HG03135 (cell line): ENCODE results near the gene CD86.

Experiments
- ATAC-seq: cut with Tn5 transposase; IDR thresholded peaks from one replicate; pipeline ENCODE4 v1.9.1; 2021; ENCODE audit warnings: mild to moderate bottlenecking, moderate library complexity; ENCODE audit not compliant: unreplicated experiment

Gene CD86

DNA sequence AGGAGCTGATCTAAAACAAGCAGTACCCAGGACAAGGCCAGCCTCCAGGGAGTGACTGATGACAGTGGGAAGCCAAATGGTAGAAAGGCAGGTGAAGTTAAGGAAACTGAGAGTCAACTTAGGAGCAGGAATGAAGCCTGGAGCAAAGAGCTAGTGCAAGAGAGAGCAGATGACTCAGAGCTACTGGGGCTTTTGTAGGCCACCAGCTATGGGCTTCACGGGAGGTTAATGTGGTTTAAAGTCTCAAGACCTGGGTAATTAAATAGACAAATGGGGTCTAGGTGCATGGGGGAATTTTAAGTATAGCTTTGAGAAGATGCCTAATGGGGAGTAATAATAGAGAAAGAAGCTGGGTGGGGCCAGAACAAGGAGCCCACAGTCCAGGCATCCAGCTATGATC is 3.1 kb downstream of the CD86 start:
- ATAC-seq: no peak

DNA sequence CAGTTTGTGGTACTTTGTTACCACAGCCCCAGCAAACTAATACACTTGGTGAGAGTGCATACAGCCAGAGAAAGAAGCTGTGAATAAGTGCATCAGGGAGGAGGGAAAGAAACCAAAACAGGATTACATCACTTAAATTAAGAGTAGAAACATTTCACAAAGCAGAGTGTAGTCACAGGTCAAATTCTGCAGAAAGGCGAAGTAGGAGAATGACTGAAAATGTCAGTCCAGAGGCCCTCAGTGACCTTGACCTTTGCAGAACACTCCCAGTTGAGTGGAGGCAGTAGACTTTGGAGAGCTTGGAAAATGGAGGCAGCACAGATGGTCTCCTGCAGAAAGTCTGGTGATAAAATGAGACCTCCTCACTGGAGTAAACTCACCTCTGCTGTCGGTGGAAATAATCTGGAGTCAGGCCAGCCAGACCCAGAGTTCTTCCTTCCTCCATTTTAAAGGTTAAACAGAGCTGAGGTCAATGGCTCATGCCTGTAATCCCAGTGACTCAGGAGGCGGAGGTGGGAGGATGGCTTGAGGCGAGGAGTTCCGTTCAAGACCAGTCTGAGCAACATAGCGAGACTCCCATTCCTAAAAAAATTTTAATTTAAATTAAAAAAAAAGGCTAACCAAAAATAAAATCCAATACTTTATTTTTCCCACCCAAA is 5.0 kb downstream of the CD86 start:
- no peak for ATAC-seq

DNA sequence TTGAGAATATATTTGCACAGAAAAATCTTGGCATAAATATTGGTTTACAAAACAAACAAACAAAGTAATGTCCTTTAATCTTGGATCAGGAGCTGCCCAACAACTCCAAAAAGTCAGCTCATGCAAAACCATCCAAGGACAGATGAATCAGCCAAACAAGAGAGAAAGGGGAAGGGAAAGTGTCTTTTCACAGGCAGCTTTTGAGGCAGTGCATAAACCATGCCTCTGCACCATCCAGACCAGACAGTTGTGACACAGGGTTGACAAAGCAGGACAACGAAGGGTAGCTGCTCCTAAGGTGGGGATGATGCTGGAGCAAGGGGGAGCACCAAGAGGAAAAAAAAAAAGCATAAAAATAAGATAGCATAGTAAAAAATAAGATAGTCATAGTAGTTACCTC is 8.7 kb downstream of the CD86 start:
- ATAC-seq: no peak

- no peak for ATAC-seq
These were observed 9.2 kb downstream of the CD86 start for GRCh38 chr3:122064326-122064725.

GRCh38 chr3:122066331-122067213 is 11.4 kb downstream of the CD86 start:
- no peak for ATAC-seq

GRCh38 chr3:122067214-122067550 is 12.0 kb downstream of the CD86 start:
- ATAC-seq: no peak

DNA sequence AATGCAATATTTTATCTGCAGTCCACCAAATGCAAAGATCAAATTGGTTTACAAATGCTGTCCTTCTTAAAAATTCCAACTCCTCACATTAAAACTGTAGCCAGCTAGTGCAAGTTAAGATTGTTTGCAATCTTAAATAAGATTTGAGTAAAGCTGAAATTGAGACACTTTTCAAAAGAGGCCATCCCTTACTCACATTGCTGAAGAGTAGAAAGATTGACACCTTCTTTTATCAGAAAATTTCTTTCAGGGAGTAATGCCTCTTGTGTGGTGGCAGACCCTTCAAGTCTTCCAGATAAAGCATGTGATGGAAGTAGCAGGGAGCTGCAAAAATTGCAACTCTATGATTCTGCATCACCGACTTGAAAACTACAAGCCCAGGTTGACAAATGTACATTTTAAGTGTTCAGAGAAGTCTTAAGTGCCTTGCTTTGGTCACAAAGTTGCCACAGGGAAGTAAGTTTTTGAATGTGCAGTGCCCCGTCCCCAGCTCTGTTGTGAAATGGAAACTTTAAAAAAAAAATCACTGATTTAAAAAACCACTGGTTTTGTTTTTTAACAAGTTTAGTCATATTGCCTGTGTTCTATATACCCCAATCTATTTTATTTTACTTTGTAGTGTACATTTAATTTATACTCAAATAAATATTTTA is 12.6 kb downstream of the CD86 start:
- ATAC-seq: no peak

DNA sequence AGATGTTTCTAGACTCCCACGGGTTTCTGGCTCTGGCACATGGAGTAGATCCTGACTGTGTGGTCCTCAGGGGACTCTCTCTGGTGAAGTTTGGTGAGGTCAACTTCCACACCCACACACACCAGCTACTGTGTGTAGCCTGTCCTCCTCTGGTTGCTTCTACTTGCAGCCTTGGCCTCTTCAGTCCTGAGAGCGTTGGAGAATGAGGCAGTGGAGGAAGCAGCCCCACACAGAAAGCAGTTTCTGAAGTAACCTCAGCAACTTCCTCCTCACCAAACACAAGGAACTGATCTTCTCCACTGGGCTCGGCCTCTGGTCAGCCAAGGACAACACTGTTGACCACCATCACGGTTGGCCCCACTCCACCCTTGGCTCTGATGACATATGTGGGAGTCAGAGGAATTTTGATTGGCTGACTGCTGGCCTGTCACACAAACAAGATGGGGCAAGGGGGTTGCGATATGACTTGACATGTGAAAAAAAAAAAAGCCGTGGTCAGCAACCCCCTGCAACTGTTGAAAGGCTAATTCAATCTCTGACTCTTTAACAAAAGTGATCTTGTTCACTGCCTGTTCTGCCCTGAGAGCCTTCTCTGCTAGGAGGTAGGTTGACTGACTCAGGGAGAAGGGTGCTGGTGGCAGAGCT is 19.6 kb downstream of the CD86 start:
- ATAC-seq: peak; percentile 53

DNA sequence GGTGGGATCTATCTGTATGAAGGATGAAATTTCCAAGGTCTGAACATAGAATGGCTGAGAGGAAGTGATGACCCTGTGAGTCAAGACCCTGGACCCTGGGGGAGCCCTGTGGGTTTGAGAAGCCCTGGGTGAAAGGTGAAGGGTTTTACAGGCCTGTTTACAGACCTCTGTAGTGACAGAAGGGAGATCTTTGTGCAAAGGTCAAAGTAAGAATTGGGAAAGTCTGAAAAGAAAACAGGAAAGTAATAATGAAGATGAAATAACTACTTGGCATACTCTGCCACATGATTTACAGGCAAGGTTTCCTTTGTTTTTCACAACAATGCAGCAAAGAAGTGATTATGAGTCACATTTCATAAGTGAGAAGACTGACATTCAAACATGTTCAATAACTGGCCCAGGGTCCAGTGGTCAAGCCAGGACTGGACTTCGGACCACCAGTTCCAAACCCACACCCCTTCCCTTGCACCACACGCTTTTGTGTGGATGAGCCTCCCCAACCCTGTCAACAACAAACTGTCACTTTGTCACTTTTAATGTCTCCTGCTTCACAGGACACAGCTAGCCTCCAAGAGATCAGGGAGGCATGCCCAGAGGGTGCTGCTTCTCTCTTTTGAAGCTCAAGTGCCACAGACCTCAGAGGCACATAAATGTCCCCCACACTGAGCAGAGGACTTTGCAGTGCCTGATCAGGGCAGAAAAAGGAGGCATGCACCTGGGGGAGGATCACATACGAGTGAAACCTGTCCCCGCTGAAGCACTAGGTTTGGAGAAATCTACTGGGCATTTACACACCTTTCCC is 21.5 kb downstream of the CD86 start:
- ATAC-seq: no peak

GRCh38 chr3:122077293-122078234 is 22.4 kb downstream of the CD86 start:
- ATAC-seq: peak; percentile 42

GRCh38 chr3:122078235-122078935 is 23.2 kb downstream of the CD86 start:
- ATAC-seq: no peak

DNA sequence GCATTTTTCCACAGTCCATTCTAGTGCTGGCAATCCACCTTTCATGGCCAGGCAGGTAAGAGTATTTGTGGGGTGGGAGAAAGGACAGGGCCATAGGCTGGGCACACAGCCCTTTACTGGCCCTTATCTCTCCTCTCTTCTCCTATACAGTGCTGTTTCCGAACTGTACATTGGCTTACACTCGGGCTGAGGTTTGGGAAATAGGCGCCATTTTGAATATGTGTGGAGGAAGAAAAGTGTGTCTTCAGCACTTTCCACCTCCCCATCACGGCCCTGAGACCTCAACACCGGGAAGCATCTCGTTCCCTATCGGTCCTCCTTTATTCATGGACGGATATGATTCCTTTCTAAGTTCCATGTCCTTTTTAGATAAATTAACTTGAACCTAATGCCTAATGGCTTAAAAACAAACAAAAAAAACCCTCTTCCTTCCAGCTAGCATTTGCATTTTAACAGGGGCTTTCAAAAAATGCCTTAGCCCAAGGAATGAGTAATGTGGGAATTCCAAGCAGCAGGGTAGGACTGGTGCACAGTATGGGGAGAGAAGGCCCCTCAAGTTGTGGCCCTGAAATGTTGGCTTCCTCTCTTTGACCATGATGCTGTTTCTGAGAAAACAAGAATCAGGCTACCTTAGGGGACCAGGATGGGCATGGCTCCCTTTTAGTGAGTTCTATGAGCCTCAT is 24.5 kb downstream of the CD86 start:
- ATAC-seq: no peak

DNA sequence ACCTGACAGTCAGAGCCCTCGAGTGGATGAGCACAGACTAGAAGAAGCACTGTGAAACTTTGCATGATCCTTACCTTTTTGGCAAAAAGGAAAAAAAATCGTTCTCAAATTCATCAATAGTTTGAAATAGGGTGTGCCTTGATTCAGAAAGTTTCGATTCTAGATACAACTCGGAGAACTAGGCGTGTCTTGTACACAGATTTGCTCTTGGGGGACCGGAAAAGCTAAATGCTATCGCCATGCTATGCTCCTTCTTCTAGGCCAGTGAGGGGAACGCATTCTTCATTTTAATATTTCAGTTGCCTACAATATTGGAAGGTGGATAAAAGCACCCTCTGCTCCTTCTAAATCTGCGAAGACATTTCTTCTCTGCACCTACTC is 25.0 kb downstream of the CD86 start:
- no peak for ATAC-seq

- no peak for ATAC-seq
These were observed 26.5 kb downstream of the CD86 start for GRCh38 chr3:122081543-122082247.

- no peak for ATAC-seq
These were observed 27.2 kb downstream of the CD86 start for GRCh38 chr3:122082357-122082756.

GRCh38 chr3:122084799-122085198 is 29.6 kb downstream of the CD86 start:
- ATAC-seq: no peak

DNA sequence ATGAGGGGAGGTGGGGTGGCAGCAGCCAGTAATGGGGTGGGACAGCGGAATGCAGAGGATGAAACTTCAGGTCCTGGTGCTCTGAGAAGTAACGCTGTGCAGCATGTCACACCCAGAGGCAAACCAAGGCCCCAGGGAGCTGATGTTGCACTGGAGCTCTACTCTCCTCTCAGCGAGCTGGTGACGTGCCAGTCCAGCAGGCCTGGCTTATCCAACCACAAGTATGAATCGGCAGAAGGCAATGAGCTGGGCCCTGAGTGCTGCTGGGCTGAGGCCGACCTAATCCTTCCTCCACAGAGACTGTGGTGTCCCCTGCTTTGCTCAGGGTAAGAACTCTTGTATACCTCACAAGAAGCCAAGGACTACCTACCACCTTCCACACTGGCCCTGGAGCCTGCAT is 30.5 kb downstream of the CD86 start:
- ATAC-seq: no peak

DNA sequence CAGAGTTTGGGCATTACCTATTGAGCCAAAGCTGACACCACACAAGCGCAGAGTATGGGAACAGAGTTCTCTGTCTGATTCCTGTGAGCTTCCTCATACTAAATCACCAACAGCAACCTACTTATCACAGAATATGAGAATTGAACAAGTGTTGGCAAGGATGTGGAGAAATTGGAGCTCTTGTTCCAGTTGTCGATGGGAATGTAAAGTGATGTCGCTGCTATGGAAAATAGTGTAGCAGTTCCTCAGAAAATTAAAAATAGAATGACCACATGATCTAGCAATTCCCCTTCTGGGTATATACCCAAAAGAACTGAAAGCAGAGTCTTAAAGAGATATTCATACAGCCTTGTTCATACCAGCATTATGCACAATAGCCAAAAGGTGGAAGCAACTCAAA is 33.4 kb downstream of the CD86 start:
- no peak for ATAC-seq
